Activated T-cell treated with anti-CD3 and anti-CD28 coated beads for 4 hours (primary cell): ENCODE measurements around the gene GADD45B.
"Not testable (repeated sequence)": the region's sequence is repeated elsewhere in the genome, so short reads cannot be mapped to it uniquely, and the experiment has no call there.

Experiments used
- DNase-seq: peaks from one replicate; pipeline ENCODE4 v3.0.0-alpha.2; 2020

The GADD45B gene

DNA sequence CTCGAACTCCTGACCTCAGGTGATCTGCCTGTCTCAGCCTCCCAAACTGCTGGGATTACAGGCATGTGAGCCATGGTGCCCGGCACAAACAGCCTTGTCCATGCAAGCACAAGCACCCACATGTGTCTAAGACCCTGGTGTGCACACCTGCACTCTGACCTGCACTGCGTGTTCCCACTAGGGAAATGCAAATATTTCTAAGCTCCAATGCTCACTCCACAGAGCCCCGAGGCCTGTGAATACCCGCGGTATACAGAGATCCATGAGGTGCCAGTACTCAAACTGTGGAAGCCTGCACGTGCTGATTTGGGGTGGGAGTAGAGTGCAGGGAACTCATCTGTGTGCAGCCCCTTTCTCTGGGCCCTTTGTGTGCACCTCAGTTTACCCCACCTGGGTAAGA lies 14.7 kb downstream of the GADD45B start:
- DNase-seq = no peak

DNA sequence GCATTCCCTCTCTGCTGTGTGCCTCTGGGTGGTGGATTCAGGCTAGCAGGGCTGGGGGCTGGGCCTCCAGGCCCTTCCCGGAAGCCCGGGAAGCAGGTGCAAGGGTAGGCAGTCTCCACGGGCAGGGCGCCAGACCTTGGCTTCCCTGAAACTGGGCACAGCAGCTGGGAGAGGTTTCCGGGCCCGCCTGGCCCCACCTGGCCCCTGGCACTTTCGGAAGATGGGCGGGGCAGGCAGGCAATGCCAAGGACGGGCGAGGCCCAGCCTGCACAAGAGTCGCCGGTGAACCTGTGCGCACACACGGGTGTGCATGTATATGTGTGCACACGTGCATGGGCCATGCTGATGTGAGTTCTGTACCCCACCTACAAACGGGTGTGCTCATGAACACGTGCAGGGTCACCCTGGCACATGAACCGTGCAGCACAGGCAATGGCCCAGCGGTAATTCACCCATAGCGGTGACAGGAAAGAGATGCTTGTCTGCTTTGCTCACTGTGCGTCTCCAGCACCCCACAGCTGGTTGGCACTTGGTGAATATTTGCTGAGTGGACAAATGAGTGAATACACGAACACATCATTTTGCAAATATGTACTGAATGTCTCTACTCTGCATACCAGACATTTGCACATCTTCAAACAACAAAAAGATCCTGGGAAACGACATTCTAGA lies 15.3 kb downstream of the GADD45B start:
- DNase-seq = no peak

DNA sequence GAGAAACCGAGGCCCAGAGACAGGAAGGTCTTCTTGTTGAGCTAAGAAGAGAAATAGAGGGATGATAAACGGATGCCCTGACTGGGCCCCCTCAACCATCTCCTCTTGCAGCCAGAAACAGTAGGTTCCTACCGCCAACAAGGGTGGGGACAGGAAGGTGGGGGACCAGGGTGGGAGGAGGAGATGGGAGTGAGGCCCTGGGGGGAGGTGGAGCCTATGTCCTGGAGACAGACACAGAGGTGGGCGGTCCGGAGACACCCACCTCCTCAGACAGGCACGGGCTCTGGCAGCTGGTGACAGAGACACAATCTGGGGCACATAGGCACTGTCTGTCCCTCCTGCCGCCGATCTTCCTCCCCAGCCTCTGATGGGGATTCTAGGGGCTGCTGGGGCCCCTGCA lies 16.9 kb downstream of the GADD45B start:
- no peak for DNase-seq

DNA sequence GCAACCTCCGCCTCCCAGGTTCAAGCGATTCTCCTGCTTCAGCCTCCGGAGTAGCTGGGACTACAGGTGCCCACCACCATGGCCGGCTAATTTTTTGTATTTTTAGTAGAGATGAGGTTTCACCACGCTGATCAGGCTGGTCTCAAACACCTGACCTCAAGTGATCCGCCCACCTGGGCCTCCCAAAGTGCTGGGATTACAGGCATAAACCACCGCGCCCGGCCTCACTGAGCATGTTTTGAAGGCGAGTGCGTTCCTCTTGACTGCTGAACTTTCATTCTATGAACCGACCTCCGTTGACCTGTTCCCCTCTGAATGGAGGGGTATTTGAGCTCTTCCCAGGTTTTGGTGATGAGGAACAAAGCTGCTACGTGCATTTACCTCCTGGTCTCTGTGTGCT lies 17.5 kb downstream of the GADD45B start:
- not testable (repeated sequence) for DNase-seq

DNA sequence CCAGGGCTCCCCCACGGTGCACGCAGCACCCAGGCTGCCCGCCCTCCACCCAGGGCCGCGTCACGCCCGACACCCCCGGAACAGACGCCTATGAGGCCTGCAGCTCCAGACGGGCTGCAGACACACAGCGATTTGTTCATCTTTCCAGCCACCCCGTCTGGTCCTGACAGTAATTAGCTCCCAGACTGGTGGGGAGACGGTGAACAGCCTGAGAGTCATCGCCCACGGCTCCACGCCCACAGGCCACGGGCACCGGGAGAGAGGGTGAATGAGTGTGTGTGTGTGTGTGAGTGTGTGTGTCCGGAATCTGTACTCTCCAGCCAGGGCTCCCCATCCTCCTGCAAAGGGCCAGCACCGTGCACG lies 18.1 kb downstream of the GADD45B start:
- DNase-seq = no peak

DNA sequence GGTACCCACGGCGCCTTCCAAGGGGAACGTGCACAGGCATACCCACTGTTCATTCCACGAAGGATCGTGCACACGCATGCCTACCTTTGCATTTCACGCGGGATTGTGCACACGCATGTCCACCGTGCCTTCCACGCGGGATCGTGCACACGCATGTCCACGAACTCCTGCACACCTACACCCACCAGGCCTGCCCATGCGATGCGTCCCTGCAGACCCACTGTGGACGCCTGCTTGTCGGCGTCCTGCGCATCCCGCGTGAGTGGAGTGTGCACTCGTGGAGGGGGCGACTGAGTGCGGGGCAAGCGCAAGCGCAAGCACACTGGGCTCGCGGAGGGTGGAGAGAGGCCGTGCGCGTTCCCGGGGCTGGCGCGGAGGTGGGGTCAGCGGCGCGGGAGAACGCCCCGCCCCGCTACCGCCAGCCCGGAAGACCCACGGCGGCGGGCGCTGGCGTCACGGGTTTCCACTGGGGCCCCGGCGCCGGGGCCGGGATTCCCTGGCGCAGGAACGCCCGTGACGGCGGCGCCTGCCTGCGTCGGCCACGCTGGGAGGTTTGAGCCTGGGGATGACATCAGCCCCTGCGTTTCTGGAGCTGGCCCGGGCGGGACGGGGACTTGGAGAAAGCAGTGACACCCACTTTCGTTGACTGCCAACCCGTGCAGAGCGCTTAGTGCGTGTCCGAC lies 18.7 kb downstream of the GADD45B start:
- DNase-seq = peak; percentile 24

DNA sequence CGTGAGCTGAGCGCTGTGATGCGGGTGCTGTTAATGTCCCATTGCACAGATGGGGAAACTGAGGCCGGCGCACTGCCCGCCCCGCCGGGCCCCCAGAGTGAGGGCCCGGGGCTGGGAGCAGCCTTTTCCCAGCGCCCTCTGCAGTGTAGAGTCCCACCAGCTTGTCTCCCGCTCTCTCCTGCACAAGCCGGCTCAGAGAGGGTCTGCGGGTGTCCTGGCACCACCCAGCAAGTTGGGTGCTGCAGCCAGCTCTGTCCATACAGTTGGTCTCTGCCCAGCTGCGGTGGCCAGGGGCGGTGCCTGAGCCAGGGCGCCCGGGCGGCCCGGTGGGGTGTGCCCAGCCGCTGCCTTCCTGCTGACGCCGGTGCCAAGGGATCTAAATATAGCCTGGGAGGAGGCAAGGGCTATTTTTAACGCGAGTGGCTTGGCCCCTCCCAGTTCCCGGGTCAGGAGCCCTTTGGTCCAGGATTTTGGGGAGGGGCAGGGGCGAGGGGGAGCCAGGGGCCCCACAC lies 19.3 kb downstream of the GADD45B start:
- no peak for DNase-seq

DNA sequence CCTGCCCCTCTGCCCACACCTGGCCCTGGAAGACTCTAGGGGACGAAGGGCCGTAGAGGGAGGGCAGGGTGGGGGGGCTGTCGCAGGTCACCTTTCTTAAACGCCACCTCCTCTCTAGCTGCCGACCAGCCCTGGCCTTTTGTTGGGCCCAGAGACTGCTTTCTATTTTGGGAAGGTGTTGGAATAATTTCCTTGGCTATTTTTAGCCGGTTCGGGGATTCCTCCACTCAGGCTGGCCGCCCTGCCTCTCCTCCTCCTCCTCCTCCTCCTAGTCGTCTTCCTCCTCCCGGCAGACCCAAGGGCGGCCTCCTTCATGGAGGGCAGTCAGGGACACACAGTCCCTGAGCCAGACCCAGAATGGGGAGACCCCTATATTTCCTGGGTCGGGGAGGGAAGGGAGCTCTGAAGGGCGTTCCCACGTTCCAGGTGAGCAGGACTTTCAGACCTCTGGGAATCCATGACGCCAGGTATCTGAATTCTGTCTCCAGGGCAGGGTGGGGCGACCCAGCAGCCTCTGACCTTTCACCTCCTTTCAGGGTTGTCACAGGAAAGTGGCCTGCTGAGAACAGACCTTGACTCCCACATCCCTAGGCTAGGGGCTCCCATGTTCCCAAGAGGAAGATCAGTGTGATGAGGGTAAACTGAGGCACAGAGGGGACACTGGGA lies 19.9 kb downstream of the GADD45B start:
- DNase-seq = no peak

DNA sequence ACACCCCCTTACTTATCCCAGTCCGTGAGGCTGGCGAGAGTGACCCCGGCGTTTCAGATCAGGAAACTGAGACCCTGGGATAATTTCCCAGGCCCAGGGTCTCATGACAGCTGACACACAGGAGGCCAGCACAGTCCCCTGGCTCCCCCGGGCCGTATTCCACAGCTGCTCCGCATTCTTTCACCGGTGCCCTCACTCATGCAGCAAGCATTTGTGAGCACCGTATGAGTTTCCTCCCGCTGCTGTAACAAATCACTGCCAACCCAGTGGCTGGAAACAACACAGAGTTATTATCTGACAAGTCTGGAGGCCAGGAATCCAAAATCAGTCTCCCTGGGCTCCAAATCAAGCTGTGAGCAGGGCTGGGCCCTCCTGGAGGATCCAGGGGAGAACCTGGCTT lies 21.3 kb downstream of the GADD45B start:
- DNase-seq = no peak

DNA sequence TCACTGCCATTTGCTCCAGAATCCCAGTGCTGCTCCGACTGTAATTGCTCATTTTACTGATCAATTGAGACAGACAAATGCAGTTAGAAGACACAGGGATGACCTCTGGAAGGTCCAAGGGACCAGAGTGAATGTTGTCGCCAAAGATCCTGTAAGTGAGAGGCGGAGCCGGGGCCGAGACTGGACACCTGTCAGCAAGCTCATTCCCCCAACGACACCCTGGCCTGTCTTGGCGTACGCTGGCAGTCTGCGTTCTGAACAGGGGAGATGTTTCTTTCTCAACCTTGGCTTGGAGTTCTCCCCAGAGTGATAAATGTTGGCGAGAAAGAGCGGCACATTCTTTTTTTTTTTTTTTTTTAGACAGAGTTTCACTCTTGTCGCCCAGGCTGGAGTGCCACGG lies 24.2 kb downstream of the GADD45B start:
- no peak for DNase-seq

DNA sequence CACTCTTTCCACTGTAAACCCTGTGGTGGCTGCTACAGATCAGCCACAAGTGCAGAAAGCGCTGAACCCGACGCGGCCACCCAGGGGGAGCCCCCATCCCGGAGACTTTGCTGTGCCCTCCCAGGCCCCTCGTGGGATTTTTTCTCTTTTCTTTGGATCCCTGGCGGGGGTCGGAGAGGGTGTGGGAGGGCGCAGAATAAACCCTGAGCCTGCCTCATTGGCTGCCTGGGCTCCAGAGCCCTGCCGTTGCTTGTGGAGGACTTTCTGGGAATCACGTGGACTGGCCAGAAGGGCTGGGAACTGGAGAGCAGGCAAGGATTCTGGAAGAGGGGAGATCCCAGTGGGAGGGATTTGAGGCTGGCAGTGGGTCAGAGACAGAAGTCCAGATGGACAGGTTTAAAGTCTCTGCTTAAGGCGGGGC lies 24.9 kb downstream of the GADD45B start:
- DNase-seq = no peak

DNA sequence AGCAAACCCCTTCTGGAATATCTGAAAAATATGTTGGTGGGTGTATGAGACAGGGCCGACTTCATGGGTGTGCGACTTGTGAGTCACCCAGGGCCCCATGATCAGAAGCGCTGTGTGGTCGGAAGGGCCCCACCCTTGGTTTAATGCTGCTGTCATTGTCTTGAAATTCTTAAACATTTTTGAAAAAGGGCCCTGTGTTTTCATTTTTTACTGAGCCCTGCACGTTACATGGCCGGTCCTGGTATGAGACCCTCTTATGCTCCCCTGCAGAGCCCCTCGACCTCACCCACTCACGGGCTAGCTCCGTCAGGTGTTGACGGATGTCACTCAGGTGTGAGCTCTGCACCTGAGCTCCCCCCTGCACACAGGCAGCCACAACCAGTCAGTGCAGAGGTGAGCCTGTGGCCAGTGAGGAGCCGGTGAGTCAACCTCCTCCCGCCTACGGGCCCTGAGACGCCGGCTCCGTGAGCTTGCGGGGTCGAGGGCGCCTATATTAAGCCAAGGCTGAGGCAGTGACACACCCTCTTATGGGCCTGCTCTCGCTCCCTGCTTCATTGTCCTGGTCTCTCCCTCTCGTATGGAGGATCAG lies 27.7 kb downstream of the GADD45B start:
- DNase-seq = peak; percentile 56

DNA sequence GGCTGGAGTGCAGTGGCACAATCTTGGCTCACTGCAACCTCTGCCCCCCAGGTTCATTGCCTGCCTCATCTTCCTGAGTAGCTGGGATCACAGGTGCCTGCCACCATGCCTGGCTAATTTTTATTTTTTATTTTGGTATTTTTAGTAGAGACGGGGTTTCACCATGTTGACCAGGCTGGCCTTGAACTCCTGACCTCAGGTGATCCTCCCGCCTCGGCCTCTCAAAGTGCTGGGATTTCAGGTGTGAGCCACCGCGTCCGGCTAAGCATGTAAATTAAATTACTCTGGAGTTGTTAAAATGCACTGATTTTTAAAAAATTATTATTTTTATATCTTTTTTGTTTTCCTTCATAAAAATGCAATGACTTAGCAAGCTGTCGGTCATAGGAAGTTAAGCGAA lies 30.7 kb downstream of the GADD45B start:
- DNase-seq = not testable (repeated sequence)

DNA sequence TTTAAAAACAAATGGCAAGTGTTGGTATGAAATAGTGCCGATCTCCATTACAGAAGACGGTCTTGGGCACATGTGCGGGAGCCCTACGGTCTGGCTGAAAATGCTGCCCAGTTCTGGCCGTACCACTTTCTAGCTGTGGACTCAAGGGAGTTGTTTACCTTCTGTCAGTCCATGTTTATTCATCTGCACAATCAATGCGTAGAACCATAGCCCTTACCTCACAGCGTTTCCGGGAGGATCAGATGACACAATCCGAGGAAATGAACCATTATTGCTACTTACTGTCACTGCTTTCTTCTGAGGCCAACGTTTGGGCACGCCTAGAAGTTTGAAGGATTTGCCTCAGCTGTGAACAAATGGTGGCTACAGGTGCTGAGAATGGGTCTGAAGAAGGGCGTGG lies 31.2 kb downstream of the GADD45B start:
- no peak for DNase-seq

DNA sequence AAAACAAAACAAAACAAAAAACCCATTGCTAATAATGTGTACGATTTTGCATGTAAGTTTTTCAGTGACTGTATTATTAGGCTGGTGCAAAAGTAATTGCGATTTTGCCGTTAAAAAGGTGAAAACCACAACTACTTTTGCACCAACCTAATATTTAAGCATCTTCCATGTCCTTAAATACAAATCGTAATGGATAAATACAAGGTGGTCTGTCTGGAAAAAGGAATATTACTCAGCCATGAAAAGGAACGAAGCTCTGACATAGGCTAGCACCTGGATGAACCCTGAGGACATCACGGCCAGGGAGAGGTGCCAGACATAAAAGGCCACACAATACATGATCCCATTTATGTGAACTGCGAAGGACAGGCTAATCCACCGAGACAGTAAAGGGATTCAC lies 33.2 kb downstream of the GADD45B start:
- no peak for DNase-seq

DNA sequence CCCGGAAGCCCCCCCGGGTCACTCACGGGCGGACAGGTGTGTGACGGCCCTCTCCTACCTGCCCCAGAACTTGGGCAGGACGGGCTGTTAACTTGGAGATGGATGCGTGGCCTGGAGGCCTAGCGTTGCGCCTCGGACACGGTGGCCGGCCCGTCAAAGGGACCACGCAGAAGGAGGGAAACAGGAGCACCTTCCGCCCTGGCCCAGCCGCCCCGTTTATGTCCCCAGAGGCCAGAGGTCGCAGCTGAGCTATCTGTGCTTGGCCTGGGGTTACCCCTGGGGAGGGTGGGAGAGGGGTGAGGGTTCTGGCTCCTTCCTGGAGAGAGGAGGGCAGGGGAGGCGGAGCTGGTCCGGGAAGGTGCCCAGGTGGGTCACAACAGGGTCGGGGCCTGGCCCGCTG lies 35.6 kb downstream of the GADD45B start:
- DNase-seq = no peak

DNA sequence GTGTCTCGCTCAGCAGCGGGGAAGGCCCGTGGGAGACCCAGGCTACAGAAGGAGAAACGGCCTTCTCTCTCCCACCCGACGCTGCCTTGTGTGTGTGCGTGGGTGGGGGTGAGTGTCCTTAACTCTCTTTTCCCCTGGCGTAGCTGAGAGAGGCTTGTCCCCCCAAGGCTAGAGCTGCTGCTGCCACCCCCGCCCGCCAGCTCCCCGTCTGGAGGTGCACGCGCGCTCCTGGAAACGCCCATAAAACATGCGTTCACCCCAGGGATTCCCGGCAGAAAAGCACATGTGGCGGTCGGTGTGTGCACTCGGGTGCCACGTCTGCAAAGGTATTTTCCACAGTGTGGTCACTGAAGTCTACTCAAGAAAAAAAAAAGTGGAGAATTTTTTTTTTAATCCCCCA lies 36.1 kb downstream of the GADD45B start:
- no peak for DNase-seq

DNA sequence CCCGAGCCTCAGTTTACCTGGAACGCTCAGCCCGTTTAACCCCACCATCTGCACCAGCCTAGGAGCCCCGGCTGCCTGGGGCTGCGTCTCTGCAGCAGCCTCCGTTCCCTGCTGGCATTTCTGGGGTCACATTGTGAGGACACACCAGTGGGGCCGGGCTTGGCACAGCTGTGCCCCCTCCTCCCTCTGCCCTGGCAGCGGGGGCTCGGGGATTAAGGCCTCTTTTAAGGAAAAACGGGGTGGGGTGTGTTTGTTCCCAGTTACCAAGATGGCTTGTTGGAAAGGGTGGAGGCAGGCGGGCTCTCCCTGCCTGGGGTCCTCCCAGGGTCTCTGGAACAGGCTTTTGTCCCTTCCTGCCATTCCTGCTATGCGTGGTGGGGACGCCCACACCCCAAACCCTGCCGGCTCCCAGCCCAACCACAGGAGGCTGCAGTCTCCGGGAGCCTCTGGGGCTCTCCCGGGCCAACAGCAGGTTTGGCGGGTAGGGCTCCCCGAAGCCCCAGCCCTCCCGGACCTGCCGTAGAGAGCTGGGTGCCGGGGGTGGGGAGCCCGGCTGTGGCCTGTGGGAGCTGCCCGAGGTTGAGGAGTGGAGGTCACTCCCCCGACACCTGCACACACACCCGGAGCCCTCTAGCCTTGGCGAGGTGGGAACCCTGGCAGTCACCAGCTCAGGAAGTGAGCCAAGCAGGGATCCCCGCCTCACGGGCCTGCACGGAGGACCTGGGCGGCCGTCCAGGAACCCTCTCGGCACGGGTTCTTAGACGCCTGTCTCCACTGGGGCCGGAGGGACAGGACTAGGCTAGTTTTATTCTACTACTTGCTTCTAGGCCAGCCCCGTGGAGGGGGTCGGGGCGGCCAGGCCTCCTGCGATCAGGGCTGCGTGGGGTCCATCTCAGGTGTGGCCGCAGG lies 36.9 kb downstream of the GADD45B start:
- no peak for DNase-seq

DNA sequence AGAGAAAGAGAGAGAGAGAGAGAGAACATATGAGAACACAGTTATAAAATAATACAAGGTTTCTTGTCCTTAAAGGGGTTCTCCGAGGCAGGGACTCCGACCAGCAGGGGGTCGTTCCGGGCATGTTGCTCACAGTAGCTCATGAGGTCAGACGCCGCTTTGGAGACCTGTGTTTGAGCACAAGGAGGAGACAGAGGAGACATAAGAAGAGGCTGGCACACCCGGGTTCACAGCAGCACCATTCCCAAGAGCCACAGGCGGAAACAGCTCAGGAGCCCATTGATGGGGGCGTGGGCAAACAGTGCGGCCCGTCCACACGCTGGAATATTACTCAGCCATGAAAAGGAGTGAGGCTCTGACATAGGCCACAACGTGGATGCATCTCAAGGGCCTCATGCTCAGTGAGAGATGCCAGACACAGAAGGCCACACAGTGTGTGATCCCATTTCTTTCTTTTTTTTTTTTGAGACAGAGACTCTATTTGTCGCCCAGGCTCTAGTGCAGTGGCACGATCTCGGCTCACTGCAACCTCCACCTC lies 39.1 kb downstream of the GADD45B start:
- no peak for DNase-seq

DNA sequence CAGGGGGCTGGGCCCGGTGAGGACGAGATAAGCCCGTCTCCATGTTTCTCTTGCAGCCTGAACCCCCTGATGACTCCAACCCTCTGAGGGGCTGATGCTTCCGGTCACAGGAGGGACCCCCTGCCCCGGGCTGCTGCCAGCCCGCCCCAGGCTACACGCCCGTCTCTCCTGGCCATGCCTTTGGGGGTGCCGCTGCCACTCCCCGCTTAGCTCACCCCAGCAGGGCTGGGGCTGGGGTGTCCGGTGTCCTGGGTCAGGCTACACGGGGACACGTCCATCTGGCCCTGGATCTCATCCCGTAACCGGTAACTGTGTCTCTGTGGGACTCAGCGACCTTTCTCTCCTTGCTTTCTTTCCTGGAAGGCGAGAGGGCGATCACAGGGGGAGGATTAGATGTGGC lies 40.8 kb downstream of the GADD45B start:
- no peak for DNase-seq

DNA sequence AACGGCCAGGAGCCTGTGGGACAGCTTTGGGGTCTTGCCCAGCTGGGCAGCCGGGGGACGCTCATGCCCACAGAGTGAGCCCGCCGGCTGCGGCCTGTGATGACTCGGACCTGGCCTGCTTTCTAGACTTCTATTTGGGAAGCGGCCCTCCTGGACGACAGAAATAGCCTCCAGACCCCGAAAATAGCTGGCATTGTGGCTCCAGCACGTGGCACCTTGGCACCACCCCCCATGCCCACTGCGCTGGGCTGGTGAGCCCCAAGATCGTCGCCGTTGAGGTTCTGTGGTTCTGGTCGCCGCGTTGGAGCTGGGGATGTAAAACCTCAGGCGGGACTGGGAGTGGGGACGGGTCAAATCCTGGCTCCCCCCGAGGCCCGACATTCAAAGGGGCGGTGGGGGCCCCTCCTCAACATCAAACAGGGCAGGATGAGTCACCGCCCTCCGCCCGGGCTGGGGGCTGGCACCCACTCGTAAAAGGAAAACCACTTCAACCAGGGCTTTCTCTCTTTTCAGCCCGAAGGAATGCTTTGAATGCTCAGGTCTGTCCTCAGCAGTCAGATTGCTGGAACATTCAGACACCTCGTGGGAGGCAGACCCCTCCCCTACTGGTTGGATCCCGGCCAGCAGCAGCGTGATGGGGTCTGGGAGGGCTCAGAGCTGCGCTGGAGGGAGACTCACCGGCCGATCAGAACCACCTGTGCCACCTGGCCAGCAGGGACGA lies 42.1 kb downstream of the GADD45B start:
- no peak for DNase-seq

DNA sequence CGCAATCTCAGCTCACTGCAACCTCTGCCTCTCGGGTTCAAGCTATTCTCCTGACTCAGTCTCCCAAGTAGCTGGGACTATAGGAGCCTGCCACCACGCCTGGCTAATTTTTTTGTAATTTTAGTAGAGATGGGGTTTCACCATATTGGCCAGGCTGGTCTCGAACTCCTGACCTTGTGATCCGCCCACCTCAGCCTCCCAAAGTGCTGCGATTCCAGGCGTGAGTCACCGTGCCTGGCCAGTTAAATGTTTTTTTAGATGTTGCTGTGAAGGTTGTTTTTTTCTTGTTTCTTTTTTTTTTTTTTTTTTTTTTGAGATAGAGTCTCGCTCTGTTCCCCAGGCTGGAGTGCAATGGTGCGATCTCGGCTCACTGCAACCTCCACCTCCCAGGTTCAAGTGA lies 42.9 kb downstream of the GADD45B start:
- not testable (repeated sequence) for DNase-seq
